K562 (cell line): ENCODE measurements around the gene SYCP2. TPM values are rescaled to one million over a fixed set of nuclear protein-coding genes. Genes with fewer than 3 reads are reported as not detected.

Source experiments
- ATAC-seq: fragments of 200-7000 bp; cut with Tn5 transposase; 3 replicates; pipeline ENCODE4 v1.9.1; 2020; ENCODE audit warnings: moderate library complexity
- BruUV-seq: library from RNA; stranded (reverse); fragments of 400-500 nt; replicated peaks from 2 replicates; lab custom pipeline; 2021; lab: Mats Ljungman, UMichigan
- CTCF ChIA-PET: fragments of 300-600 bp; formaldehyde crosslinking; extraction: SDS; loops from one replicate; lab custom pipeline; 2021; ENCODE audit warnings: low intra/inter-chr PET ratio; lab: Yijun Ruan, JAX
- POLR2A ChIA-PET: fragments of 300-600, 350-650 bp; sonication (Branson Sonifier 250); formaldehyde crosslinking; extraction: SDS; loops from one replicate; lab custom pipeline; 2021; ENCODE audit warnings: antibody characterized with exemption, inconsistent platforms; lab: Yijun Ruan, JAX
- DNase-seq, 4 experiments: peaks; one replicate each; pipeline versions ENCODE4 v3.0.0 to v3.0.0-alpha.2; 2011 to 2018; ENCODE audit warnings: low spot score in 3 of 4, mixed read lengths in 3 of 4; ENCODE audit errors: extremely low read depth in 1 of 4
- FAIRE-seq: peaks from 2 replicates; lab custom pipeline; 2011; peaks lifted over from hg19 to GRCh38; lab: Jason Lieb, UNC
- H2AFZ ChIP-seq: 2 replicates; pipeline ENCODE4 v1.6.0; 2011; ENCODE audit warnings: low read depth, low read length, control low read depth, inconsistent platforms
- H3K27ac ChIP-seq: fragments of 200-600 bp; 3 replicates; pipeline ENCODE4 v1.8.0; 2011; ENCODE audit warnings: low read depth, mild to moderate bottlenecking, control low read depth, inconsistent platforms, low read length, moderate library complexity, mixed read lengths; ENCODE audit errors: extremely low read depth
- H3K27me3 ChIP-seq, 2 experiments: fragments of 300-600 bp in 1 of 2; 2 replicates in 1 of 2; 3 replicates in 1 of 2; pipeline versions ENCODE4 v1.6.0 to v1.8.0; 2011; ENCODE audit warnings: inconsistent platforms in 2 of 2, low read length in 2 of 2, mild to moderate bottlenecking in 1 of 2, mixed read lengths in 1 of 2, moderate library complexity in 1 of 2; ENCODE audit not compliant: control insufficient read depth in 2 of 2, insufficient read depth in 2 of 2
- H3K36me3 ChIP-seq: fragments of 300-600 bp; 3 replicates; pipeline ENCODE4 v1.8.0; 2011; ENCODE audit warnings: mild to moderate bottlenecking, low read length, inconsistent platforms; ENCODE audit not compliant: control insufficient read depth, insufficient read depth
- H3K4me1 ChIP-seq, 2 experiments: fragments of 200-600 bp in 1 of 2; replicated peaks in 1 of 2; 2 replicates in 1 of 2; 3 replicates in 1 of 2; pipeline versions ENCODE4 v1.5.1 to v1.8.0; 2011; ENCODE audit warnings: inconsistent platforms in 2 of 2, low read length in 2 of 2, mild to moderate bottlenecking in 1 of 2, mixed read lengths in 1 of 2, moderate library complexity in 1 of 2; ENCODE audit not compliant: control insufficient read depth in 2 of 2, insufficient read depth in 2 of 2
- H3K4me2 ChIP-seq: 2 replicates; pipeline ENCODE4 v1.6.1; 2011; ENCODE audit warnings: low read length, control low read depth, inconsistent platforms, mixed read lengths; ENCODE audit not compliant: insufficient read depth
- H3K4me3 ChIP-seq: fragments of 200-600 bp; sonication (generic), shearing (Covaris generic); 2 replicates; pipeline ENCODE4 v1.5.1; 2016; ENCODE audit warnings: control low read depth, inconsistent platforms
- H3K79me2 ChIP-seq: fragments of 200-600 bp; 3 replicates; pipeline ENCODE4 v1.8.0; 2011; ENCODE audit warnings: low read length, inconsistent platforms; ENCODE audit not compliant: control insufficient read depth, insufficient read depth
- H3K9ac ChIP-seq, 2 experiments: 2 replicates each; pipeline versions ENCODE4 v1.6.0 to v1.6.1; 2011; ENCODE audit warnings: low read depth in 2 of 2, low read length in 2 of 2, control low read depth in 1 of 2, inconsistent platforms in 1 of 2, mild to moderate bottlenecking in 1 of 2, mixed read lengths in 1 of 2; ENCODE audit not compliant: insufficient read depth in 1 of 2
- H3K9me1 ChIP-seq: one replicate; pipeline ENCODE4 v1.6.0; 2011; ENCODE audit warnings: inconsistent platforms, mild to moderate bottlenecking, low read length, moderate library complexity; ENCODE audit not compliant: control insufficient read depth, insufficient read depth
- H3K9me3 ChIP-seq: replicated peaks from 2 replicates; pipeline ENCODE4 v1.5.1; 2011; ENCODE audit warnings: low read depth, low read length, inconsistent platforms; ENCODE audit not compliant: control insufficient read depth, insufficient read depth
- H4K20me1 ChIP-seq: replicated peaks from 2 replicates; pipeline ENCODE4 v1.6.1; 2011; ENCODE audit warnings: low read length, inconsistent platforms, mixed read lengths; ENCODE audit not compliant: control insufficient read depth, insufficient read depth
- FOXK1 ChIP-seq: sonication (generic); formaldehyde crosslinking; IDR thresholded peaks from 2 replicates; pipeline ENCODE4 v1.8.0; 2022; ENCODE audit warnings: missing genetic modification reagents, mild to moderate bottlenecking, borderline replicate concordance
- FOXK2 ChIP-seq, 2 experiments: fragments of 450-650 bp; IDR thresholded peaks in 1 of 2; conservative IDR thresholded peaks in 1 of 2; 2 replicates each; pipeline ENCODE4 v1.6.1; 2016; ENCODE audit warnings: low read depth in 2 of 2, mild to moderate bottlenecking in 1 of 2
- HNRNPH1 ChIP-seq: fragments of 200-400 bp; formaldehyde crosslinking; optimal IDR thresholded peaks from 2 replicates; pipeline ENCODE3; 2017; ENCODE audit warnings: low read depth, mild to moderate bottlenecking, low read length, moderate library complexity
- NFYB ChIP-seq: IDR thresholded peaks from 2 replicates; pipeline ENCODE4 v1.6.1; 2011; ENCODE audit warnings: mild to moderate bottlenecking, moderate library complexity; ENCODE audit not compliant: insufficient read length; ENCODE audit errors: extremely low read depth
- POU5F1 ChIP-seq: fragments of 150-350 bp; IDR thresholded peaks from 2 replicates; pipeline ENCODE4 v1.6.1; 2014; ENCODE audit warnings: borderline replicate concordance, low read length, low read depth, mild to moderate bottlenecking; ENCODE audit not compliant: partially characterized antibody
- U2AF1 ChIP-seq: fragments of 200-400 bp; formaldehyde crosslinking; optimal IDR thresholded peaks from 2 replicates; pipeline ENCODE3; 2017; ENCODE audit warnings: mild to moderate bottlenecking, low read depth, low read length, moderate library complexity
- WGBS: fragments of 100-300 bp; shearing (Covaris generic); methylation state at CpG from one replicate; pipeline ENCODE4 v1.1.6; 2016; ENCODE audit warnings: low coverage, mixed read lengths; ENCODE audit not compliant: insufficient coverage; ENCODE audit errors: missing lambda C conversion rate; 5-methylcytosine and 5-hydroxymethylcytosine counted together
- in situ Hi-C: fragments of 300-500 bp; cut with MboI; formaldehyde crosslinking; loops from 4 replicates; pipeline ENCODE4 v1.15.0; 2018; ENCODE audit warnings: inconsistent platforms, mixed read lengths
- intact Hi-C: fragments of 100-400 bp; cut with micrococcal nuclease; formaldehyde crosslinking; loops from 2 replicates; pipeline ENCODE4 v1.14.2; 2022
- polyA plus RNA-seq, 8 experiments: library from polyadenylated mRNA; depleted of rRNA in 4 of 8; stranded (reverse) in 5 of 8; unstranded in 3 of 8; fragments of >200 nt; fragmentation: Nextera tagmentation in 2 of 8; fragmentation: Illumina TruSeq in 1 of 8; extraction: Ambion mirVana in 2 of 8; extraction: Trizol in 1 of 8; gene quantifications; 2 replicates each; pipeline versions ENCODE4 v1.2.1 to v1.2.3, GENCODE V29; 2011 to 2014; ENCODE audit warnings: inconsistent platforms in 1 of 8, missing spikeins in 1 of 8
- total RNA-seq, 7 experiments: library from RNA; depleted of rRNA in 6 of 7; stranded (reverse); fragments of >200 nt in 6 of 7; fragmentation: Illumina TruSeq in 2 of 7; extraction: Trizol in 2 of 7; gene quantifications; 2 replicates each; pipeline versions ENCODE4 v1.2.1 to v1.2.3, GENCODE V29; 2011 to 2021; ENCODE audit warnings: low replicate concordance in 1 of 7
- TF ChIP-seq, protein P1 (sequence below): sonication (generic); formaldehyde crosslinking; IDR thresholded peaks from 2 replicates; pipeline ENCODE4 v1.8.0; 2022; ENCODE audit warnings: mild to moderate bottlenecking, low read depth, missing genetic modification reagents

SYCP2 gene
- total and polyA plus RNA-seq, 9 of the 15 experiments (the other 6 are each of a cell fraction or from before 2014, with no cell fraction given): 0.24 to 1.6 (median 0.67) TPM

DNA sequence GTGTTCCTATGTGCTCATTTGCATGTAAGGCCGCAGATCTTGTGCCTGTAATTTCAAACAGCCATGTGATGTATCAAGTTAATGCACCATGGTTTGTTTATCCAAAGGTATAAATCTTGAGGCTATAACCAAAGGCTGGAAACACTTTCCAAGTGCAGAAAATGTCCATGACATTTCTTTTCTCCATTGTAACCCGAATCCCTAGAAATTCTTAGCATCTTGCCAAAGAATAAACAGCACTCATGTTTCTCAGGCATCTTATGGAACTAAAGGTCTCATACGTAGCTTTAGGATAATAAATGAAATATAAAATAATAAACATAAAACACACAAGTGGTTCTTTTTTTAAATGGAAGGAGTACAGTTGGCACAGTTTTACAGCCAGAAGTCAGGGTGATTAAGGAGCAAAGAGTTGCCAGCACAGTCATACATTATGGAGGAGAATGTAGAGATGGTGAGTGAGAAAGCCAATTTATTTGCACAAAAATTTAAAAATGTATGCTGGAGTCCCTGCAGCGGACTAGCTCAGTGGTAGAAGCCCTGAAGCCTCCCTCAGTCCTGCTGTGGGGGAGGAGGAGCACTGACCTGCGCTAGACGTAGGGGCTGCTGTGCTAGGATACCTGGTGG, 42.8 kb upstream of the SYCP2 start (continued):
- no peak for TF ChIP-seq U2AF1
- TF ChIP-seq FOXK2 (conservative IDR thresholded peaks at IDR 0.05 in 1 of 2, IDR thresholded peaks at IDR 0.05 in 1 of 2; ENCODE audit: low read depth in 2 of 2): no peak

DNA sequence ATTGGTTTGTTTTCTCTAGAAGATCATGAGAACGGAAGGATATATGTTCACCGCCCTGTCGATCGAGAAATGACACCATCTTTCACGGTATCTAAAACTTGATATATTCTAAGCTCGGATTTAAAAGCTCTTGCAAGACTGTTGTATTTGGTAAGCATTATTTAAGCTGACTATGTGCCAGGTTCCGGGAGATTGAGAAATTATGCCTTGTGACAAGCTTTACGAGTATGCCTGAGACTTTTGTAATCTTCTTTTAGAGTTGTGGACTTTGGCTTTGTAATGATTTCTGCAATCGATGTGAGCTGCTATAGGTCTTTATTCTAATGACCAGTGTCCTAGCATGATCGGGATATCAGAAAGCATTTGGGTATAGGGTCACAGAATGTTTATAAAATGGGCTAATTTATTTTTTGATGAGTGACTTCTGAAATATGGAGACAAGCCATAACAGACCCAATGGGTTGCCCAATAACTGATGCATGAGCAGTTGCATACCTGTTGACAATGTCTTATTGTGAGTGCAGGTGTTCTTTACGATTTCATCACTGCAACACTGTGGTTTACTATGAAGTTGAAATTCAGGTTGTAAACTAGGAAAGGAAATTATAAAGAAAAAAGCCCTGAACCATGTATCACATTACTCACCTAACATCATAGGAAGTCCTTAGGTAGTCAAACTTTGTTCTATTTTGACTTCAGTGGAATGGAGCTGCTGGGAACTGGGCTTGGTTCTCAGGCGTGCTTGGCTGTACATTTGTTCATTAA, 38.8 kb upstream of the SYCP2 start:
- FAIRE-seq (no peak), ATAC-seq (no peak), DNase-seq (no peak)
- no peak overlapping the region for H3K27ac ChIP-seq
- no TSS peak for BruUV-seq
- no peak overlapping the region for H3K4me3 ChIP-seq
- H3K36me3 ChIP-seq: no peaks in the 10 kb centered on the region
- intact Hi-C loops (no loop called here), in situ Hi-C loops (no loop called here)
- POLR2A ChIA-PET: no interaction called here
- H3K4me1 ChIP-seq: no peaks in the 10 kb centered on the region
- WGBS: 2% methylated on average over 12 of the region's 12 CpGs
- H3K79me2 ChIP-seq: no peaks in the 10 kb centered on the region
- CTCF ChIA-PET: no interaction called here
- H4K20me1 ChIP-seq: no peaks in the 10 kb centered on the region; the same call in 1 of the 2 replicates
- H3K4me2 ChIP-seq: no peak overlapping the region
- H2AFZ ChIP-seq: no peak overlapping the region
- H3K9ac ChIP-seq: no peak overlapping the region
- no peaks in the 10 kb centered on the region for H3K9me1 ChIP-seq
- peaks cover 4% of the 10 kb centered on the region in 2 experiments; a peak in 3 of 5 replicates for H3K27me3 ChIP-seq
- no peaks in the 10 kb centered on the region for H3K9me3 ChIP-seq
- TF ChIP-seq POU5F1 (no peak), FOXK1 (no peak), NFYB (no peak), HNRNPH1 (no peak)
- TF ChIP-seq, protein P1, sequence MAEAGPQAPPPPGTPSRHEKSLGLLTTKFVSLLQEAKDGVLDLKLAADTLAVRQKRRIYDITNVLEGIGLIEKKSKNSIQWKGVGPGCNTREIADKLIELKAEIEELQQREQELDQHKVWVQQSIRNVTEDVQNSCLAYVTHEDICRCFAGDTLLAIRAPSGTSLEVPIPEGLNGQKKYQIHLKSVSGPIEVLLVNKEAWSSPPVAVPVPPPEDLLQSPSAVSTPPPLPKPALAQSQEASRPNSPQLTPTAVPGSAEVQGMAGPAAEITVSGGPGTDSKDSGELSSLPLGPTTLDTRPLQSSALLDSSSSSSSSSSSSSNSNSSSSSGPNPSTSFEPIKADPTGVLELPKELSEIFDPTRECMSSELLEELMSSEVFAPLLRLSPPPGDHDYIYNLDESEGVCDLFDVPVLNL (CRISPR knock-in tag): no peak
